ENCODE measurements around the gene AUTS2.
"Not testable (repeated sequence)": the region's sequence is repeated elsewhere in the genome, so short reads cannot be mapped to it uniquely, and the experiment has no call there.

Gene AUTS2

GRCh38 chr7:70727861-70728260 lies 1129.6 kb downstream of the AUTS2 start:
- Histone ChIP-seq H3K4me2 (ENCODE audit: low read length) (no peak overlapping the region), H4K20me1 (ENCODE audit: insufficient read depth, low read length) (no peaks in the 10 kb centered on the region), H3K27ac (ENCODE audit: low read depth, low read length, poor library complexity, severe bottlenecking) (no peak overlapping the region), H3K9me2 (ENCODE audit: low read depth, low read length) (no peaks in the 10 kb centered on the region), H3K4me1 (ENCODE audit: insufficient read depth, low read length, severe bottlenecking) (peaks cover 22% of the 10 kb centered on the region), H3K4me3 (ENCODE audit: low read depth, low read length, poor library complexity, severe bottlenecking) (no peak overlapping the region), H3K9me3 (ENCODE audit: low read length) (peaks cover 3% of the 10 kb centered on the region; the same call in 1 of the 2 replicates), H3K79me2 (ENCODE audit: insufficient read depth, low read length) (no peaks in the 10 kb centered on the region), H3F3A (ENCODE audit: insufficient read depth, low read length) (no peaks in the 10 kb centered on the region), H3K27me3 (ENCODE audit: insufficient read depth, low read length) (no peaks in the 10 kb centered on the region), H3K9ac (ENCODE audit: low read length) (no peak overlapping the region), H2AFZ (ENCODE audit: low read length) (no peak overlapping the region), H3K36me3 (ENCODE audit: insufficient read depth, low read length) (peaks cover 10% of the 10 kb centered on the region)
- TF ChIP-seq EZH2 (IDR thresholded peaks at IDR 0.05; ENCODE audit: borderline replicate concordance, low read length): no peak
- no peak for TF ChIP-seq CTCF (IDR thresholded peaks at IDR 0.05; ENCODE audit: low read length)

GRCh38 chr7:70728872-70729552 lies 1130.7 kb downstream of the AUTS2 start:
- H3K4me2 ChIP-seq (ENCODE audit: low read length): no peak overlapping the region
- TF ChIP-seq CTCF (IDR thresholded peaks at IDR 0.05; ENCODE audit: low read length) (no peak), EZH2 (IDR thresholded peaks at IDR 0.05; ENCODE audit: borderline replicate concordance, low read length) (no peak)
- no peaks in the 10 kb centered on the region for H3F3A ChIP-seq (ENCODE audit: insufficient read depth, low read length)
- H3K4me3 ChIP-seq (ENCODE audit: low read depth, low read length, poor library complexity, severe bottlenecking): no peak overlapping the region
- H3K79me2 ChIP-seq (ENCODE audit: insufficient read depth, low read length): no peaks in the 10 kb centered on the region
- H3K9ac ChIP-seq (ENCODE audit: low read length): no peak overlapping the region
- H4K20me1 ChIP-seq (ENCODE audit: insufficient read depth, low read length): no peaks in the 10 kb centered on the region
- H3K27ac ChIP-seq (ENCODE audit: low read depth, low read length, poor library complexity, severe bottlenecking): no peak overlapping the region
- H3K9me2 ChIP-seq (ENCODE audit: low read depth, low read length): no peaks in the 10 kb centered on the region
- peaks cover 14% of the 10 kb centered on the region for H3K4me1 ChIP-seq (ENCODE audit: insufficient read depth, low read length, severe bottlenecking)
- no peaks in the 10 kb centered on the region for H3K27me3 ChIP-seq (ENCODE audit: insufficient read depth, low read length)
- no peak overlapping the region for H2AFZ ChIP-seq (ENCODE audit: low read length)
- H3K9me3 ChIP-seq (ENCODE audit: low read length): peaks cover 3% of the 10 kb centered on the region; the same call in 1 of the 2 replicates
- H3K36me3 ChIP-seq (ENCODE audit: insufficient read depth, low read length): peaks cover 10% of the 10 kb centered on the region

- Histone ChIP-seq H3K4me1 (ENCODE audit: insufficient read depth, low read length, severe bottlenecking) (peaks cover 14% of the 10 kb centered on the region), H3K36me3 (ENCODE audit: insufficient read depth, low read length) (peaks cover 10% of the 10 kb centered on the region)
- not testable (repeated sequence) for H3K4me2 ChIP-seq (ENCODE audit: low read length); H2AFZ ChIP-seq (ENCODE audit: low read length); H3K27me3 ChIP-seq (ENCODE audit: insufficient read depth, low read length); H3K27ac ChIP-seq (ENCODE audit: low read depth, low read length, poor library complexity, severe bottlenecking); H3K79me2 ChIP-seq (ENCODE audit: insufficient read depth, low read length); H3K9me2 ChIP-seq (ENCODE audit: low read depth, low read length); H3K9me3 ChIP-seq (ENCODE audit: low read length); H3F3A ChIP-seq (ENCODE audit: insufficient read depth, low read length); H3K9ac ChIP-seq (ENCODE audit: low read length); H3K4me3 ChIP-seq (ENCODE audit: low read depth, low read length, poor library complexity, severe bottlenecking); H4K20me1 ChIP-seq (ENCODE audit: insufficient read depth, low read length)
Observed at GRCh38 chr7:70729553-70730157, 1131.4 kb downstream of the AUTS2 start.

All from OCI-LY1 (cell line).